GM19240 (cell line): ENCODE measurements around the gene PTPN13.

Experiments
- DNase-seq: peaks from one replicate; pipeline ENCODE4 v3.0.0; 2011; ENCODE audit warnings: low spot score; ENCODE audit not compliant: insufficient read length

PTPN13 gene

GRCh38 chr4:86816501-86817273 lies 222.6 kb downstream of the PTPN13 start:
- no peak for DNase-seq

- no peak for DNase-seq
Measured at GRCh38 chr4:86818211-86818610, 224.1 kb downstream of the PTPN13 start.

GRCh38 chr4:86818841-86819240 lies 224.7 kb downstream of the PTPN13 start:
- no peak for DNase-seq

- no peak for DNase-seq
Measured at GRCh38 chr4:86819561-86819960, 225.4 kb downstream of the PTPN13 start.

- no peak for DNase-seq
Measured at GRCh38 chr4:86821151-86821550, 227.0 kb downstream of the PTPN13 start.

- no peak for DNase-seq
Measured at GRCh38 chr4:86822136-86822535, 228.0 kb downstream of the PTPN13 start.

GRCh38 chr4:86825511-86825910 lies 231.4 kb downstream of the PTPN13 start:
- DNase-seq = no peak

GRCh38 chr4:86831262-86832130 lies 237.4 kb downstream of the PTPN13 start:
- no peak for DNase-seq

GRCh38 chr4:86833615-86834014 lies 239.5 kb downstream of the PTPN13 start:
- DNase-seq = no peak

- DNase-seq = no peak
Measured at GRCh38 chr4:86834901-86835300, 240.8 kb downstream of the PTPN13 start.

GRCh38 chr4:86835677-86836076 lies 241.6 kb downstream of the PTPN13 start:
- DNase-seq = no peak

GRCh38 chr4:86837691-86838503 lies 243.8 kb downstream of the PTPN13 start:
- DNase-seq = no peak

GRCh38 chr4:86840858-86841257 lies 246.7 kb downstream of the PTPN13 start:
- no peak for DNase-seq

GRCh38 chr4:86841309-86841708 lies 247.2 kb downstream of the PTPN13 start:
- DNase-seq = no peak

GRCh38 chr4:86845593-86845992 lies 251.5 kb downstream of the PTPN13 start:
- DNase-seq = no peak

GRCh38 chr4:86846921-86847320 lies 252.8 kb downstream of the PTPN13 start:
- no peak for DNase-seq

GRCh38 chr4:86847571-86847970 lies 253.5 kb downstream of the PTPN13 start:
- DNase-seq = no peak

- DNase-seq = no peak
Measured at GRCh38 chr4:86848136-86848535, 254.0 kb downstream of the PTPN13 start.

GRCh38 chr4:86848732-86849619 lies 254.9 kb downstream of the PTPN13 start, which contains the start of gene SLC10A6:
Gene SLC10A6, minus strand, starts transcription at chr4:86849384. Its CDS starts 269 bp downstream, at chr4:86849115.
- no peak for DNase-seq

- DNase-seq = no peak
Measured at GRCh38 chr4:86853209-86853608, 259.1 kb downstream of the PTPN13 start.

- no peak for DNase-seq
Measured at GRCh38 chr4:86855572-86855971, 261.5 kb downstream of the PTPN13 start.
